HL-60 (cell line): ENCODE results near the gene PKD1L1.

ENCODE experiments used
- DNase-seq, 2 experiments: peaks; one replicate each; pipeline ENCODE4 v3.0.0-alpha.2; 2010 to 2020; ENCODE audit warnings: low read depth in 1 of 2, low spot score in 1 of 2
- H3K27ac ChIP-seq: fragments of 250-450 bp; sonication (Bioruptor Pico); replicated peaks from 2 replicates; pipeline ENCODE4 v1.5.1; 2020; ENCODE audit warnings: mild to moderate bottlenecking, moderate library complexity
- H3K27me3 ChIP-seq: fragments of 250-450 bp; sonication (Bioruptor Pico); 2 replicates; pipeline ENCODE4 v1.5.1; 2021; ENCODE audit warnings: mild to moderate bottlenecking, moderate library complexity; ENCODE audit not compliant: insufficient read depth, poor library complexity, severe bottlenecking
- H3K4me3 ChIP-seq: replicated peaks from 2 replicates; pipeline ENCODE4 v1.5.1; 2011; ENCODE audit warnings: mild to moderate bottlenecking, control low read depth, low read length; ENCODE audit not compliant: insufficient read depth
- CTCF ChIP-seq: IDR thresholded peaks from one replicate; pipeline ENCODE4 v1.5.1; 2011; ENCODE audit warnings: low read length, control low read depth, inconsistent platforms; ENCODE audit not compliant: insufficient read depth
- GABPA ChIP-seq: IDR thresholded peaks from 2 replicates; pipeline ENCODE4 v1.6.1; 2012; ENCODE audit warnings: low read depth
- POLR2AphosphoS5 ChIP-seq: IDR thresholded peaks from 2 replicates; pipeline ENCODE4 v1.6.1; 2012; ENCODE audit warnings: low read depth
- REST ChIP-seq: IDR thresholded peaks from 2 replicates; pipeline ENCODE4 v1.6.1; 2012; ENCODE audit warnings: low read depth; ENCODE audit not compliant: insufficient replicate concordance
- SPI1 ChIP-seq: IDR thresholded peaks from 2 replicates; pipeline ENCODE4 v1.6.1; 2012; ENCODE audit warnings: low read depth, mild to moderate bottlenecking, borderline replicate concordance

Gene PKD1L1

GRCh38 chr7:47779341-47779771, 168.9 kb downstream of the PKD1L1 start:
- Histone ChIP-seq H3K27ac (no peak overlapping the region), H3K27me3 (no peaks in the 10 kb centered on the region), H3K4me3 (no peak overlapping the region)
- no peak for DNase-seq
- TF ChIP-seq GABPA (no peak), POLR2AphosphoS5 (no peak), CTCF (no peak), SPI1 (no peak), REST (no peak)

GRCh38 chr7:47778153-47778661, 170.1 kb downstream of the PKD1L1 start:
- Histone ChIP-seq H3K27ac (no peak overlapping the region), H3K4me3 (no peak overlapping the region), H3K27me3 (no peaks in the 10 kb centered on the region)
- TF ChIP-seq SPI1 (no peak), CTCF (no peak), POLR2AphosphoS5 (no peak), REST (no peak)
- no peak for DNase-seq

- no peak for TF ChIP-seq SPI1
- Histone ChIP-seq H3K4me3 (no peak overlapping the region), H3K27me3 (no peaks in the 10 kb centered on the region), H3K27ac (no peak overlapping the region)
- no peak for DNase-seq
Measured at GRCh38 chr7:47777531-47778152, 170.6 kb downstream of the PKD1L1 start.

- TF ChIP-seq SPI1 (no peak), CTCF (no peak), POLR2AphosphoS5 (no peak), GABPA (no peak), REST (no peak)
- DNase-seq, result no peak
- Histone ChIP-seq H3K27ac (no peak overlapping the region), H3K27me3 (no peaks in the 10 kb centered on the region), H3K4me3 (no peak overlapping the region)
Measured at GRCh38 chr7:47776335-47776734, 171.9 kb downstream of the PKD1L1 start.
